ENCODE measurements around the gene KLHL11. TPM values are rescaled to one million over a fixed set of nuclear protein-coding genes. Genes with fewer than 3 reads are reported as not detected.
"Not testable (repeated sequence)": the region's sequence is repeated elsewhere in the genome, so short reads cannot be mapped to it uniquely, and the experiment has no call there.

KLHL11 gene
- total and polyA plus RNA-seq, 9 of the 15 experiments (the other 6 are each of a cell fraction or from before 2014, with no cell fraction given) = 0.20 to 17.0 (median 10.3) TPM

- ChIA-PET CTCF (ENCODE audit: low intra/inter-chr PET ratio) (no interaction called here), POLR2A (interaction anchor here (1.0 to 1.7 kb wide), 3 partner anchors 12 to 832 kb away, joined by 3 to 10 read pairs (median 8); partner anchors contain the start of gene KLHL11)
- Histone ChIP-seq H2AFZ (ENCODE audit: low read depth, low read length) (no peak overlapping the region), H3K27ac (ENCODE audit: extremely low read depth, low read depth, low read length) (no peak overlapping the region), H3K9me3 (replicated peaks; ENCODE audit: control insufficient read depth, insufficient read depth, low read depth, low read length) (no peaks in the 10 kb centered on the region), H3K79me2 (ENCODE audit: control insufficient read depth, insufficient read depth, low read length) (peaks cover 28% of the 10 kb centered on the region), H4K20me1 (replicated peaks; ENCODE audit: control insufficient read depth, insufficient read depth, low read length) (no peaks in the 10 kb centered on the region), H3K4me3 (no peak overlapping the region), H3K27me3 (ENCODE audit: control insufficient read depth in 2 of 2, insufficient read depth in 2 of 2, low read length in 2 of 2) (no peaks in the 10 kb centered on the region), H3K9ac (ENCODE audit: insufficient read depth in 1 of 2, low read depth in 2 of 2, low read length in 2 of 2) (no peak overlapping the region), H3K4me1 (replicated peaks in 1 of 2; ENCODE audit: control insufficient read depth in 2 of 2, insufficient read depth in 2 of 2, low read length in 2 of 2) (no peaks in the 10 kb centered on the region), H3K36me3 (ENCODE audit: control insufficient read depth, insufficient read depth, low read length) (peaks cover 22% of the 10 kb centered on the region; the same call in 2 of the 3 replicates), H3K9me1 (ENCODE audit: control insufficient read depth, insufficient read depth, low read length) (no peaks in the 10 kb centered on the region), H3K4me2 (ENCODE audit: insufficient read depth, low read length) (no peak overlapping the region)
- ATAC-seq (no peak), DNase-seq (ENCODE audit: extremely low read depth in 1 of 4, low spot score in 3 of 4) (no peak), FAIRE-seq (no peak)
- intact Hi-C loops (cut with micrococcal nuclease) (no loop called here), in situ Hi-C loops (cut with MboI) (no loop called here)
- TF ChIP-seq ESRRB (CRISPR knock-in tag; IDR thresholded peaks at IDR 0.05; ENCODE audit: borderline replicate concordance) (no peak), PHF8 (IDR thresholded peaks at IDR 0.05; ENCODE audit: borderline replicate concordance, low read length) (no peak)
- WGBS (ENCODE audit: insufficient coverage, low coverage, missing lambda C conversion rate) = 88% methylated on average over 4 of the region's 4 CpGs
- no TSS peak for BruUV-seq (replicated peaks)
Observed at GRCh38 chr17:41848788-41849187, 16.4 kb downstream of the KLHL11 start.

GRCh38 chr17:41844971-41845370 lies 20.3 kb downstream of the KLHL11 start:
- Histone ChIP-seq H3K4me2 (ENCODE audit: insufficient read depth, low read length) (no peak overlapping the region), H3K27ac (ENCODE audit: extremely low read depth, low read depth, low read length) (no peak overlapping the region), H3K27me3 (ENCODE audit: control insufficient read depth in 2 of 2, insufficient read depth in 2 of 2, low read length in 2 of 2) (no peaks in the 10 kb centered on the region), H2AFZ (ENCODE audit: low read depth, low read length) (no peak overlapping the region), H3K79me2 (ENCODE audit: control insufficient read depth, insufficient read depth, low read length) (peaks cover 8% of the 10 kb centered on the region; the same call in 1 of the 3 replicates), H3K36me3 (ENCODE audit: control insufficient read depth, insufficient read depth, low read length) (no peaks in the 10 kb centered on the region), H3K9ac (ENCODE audit: insufficient read depth in 1 of 2, low read depth in 2 of 2, low read length in 2 of 2) (no peak overlapping the region), H3K4me1 (replicated peaks in 1 of 2; ENCODE audit: control insufficient read depth in 2 of 2, insufficient read depth in 2 of 2, low read length in 2 of 2) (no peaks in the 10 kb centered on the region; a peak in 1 of 5 replicates), H4K20me1 (replicated peaks; ENCODE audit: control insufficient read depth, insufficient read depth, low read length) (no peaks in the 10 kb centered on the region), H3K4me3 (no peak overlapping the region), H3K9me3 (replicated peaks; ENCODE audit: control insufficient read depth, insufficient read depth, low read depth, low read length) (no peaks in the 10 kb centered on the region), H3K9me1 (ENCODE audit: control insufficient read depth, insufficient read depth, low read length) (no peaks in the 10 kb centered on the region)
- no peak for ATAC-seq
- intact Hi-C loops (cut with micrococcal nuclease) (no loop called here), in situ Hi-C loops (cut with MboI) (no loop called here)
- no peak for DNase-seq (ENCODE audit: extremely low read depth in 1 of 4, low spot score in 3 of 4)
- CTCF ChIA-PET (ENCODE audit: low intra/inter-chr PET ratio) = no interaction called here
- BruUV-seq (replicated peaks) = no TSS peak
- TF ChIP-seq TFAM (CRISPR knock-in tag; conservative IDR thresholded peaks at IDR 0.05) (no peak), THAP12 (CRISPR knock-in tag; IDR thresholded peaks at IDR 0.05) (no peak), NR2C1 (IDR thresholded peaks at IDR 0.05) (no peak), NR2C1 (tag; IDR thresholded peaks at IDR 0.05) (no peak), XRCC5 (IDR thresholded peaks at IDR 0.05; ENCODE audit: low read depth, low read length) (no peak)
- WGBS (ENCODE audit: insufficient coverage, low coverage, missing lambda C conversion rate) = 66% methylated on average over 6 of the region's 6 CpGs
- POLR2A ChIA-PET = no interaction called here
- no peak for FAIRE-seq

- CTCF ChIA-PET (ENCODE audit: low intra/inter-chr PET ratio); H3K9me1 ChIP-seq (ENCODE audit: control insufficient read depth, insufficient read depth, low read length); BruUV-seq (replicated peaks); H3K9me3 ChIP-seq (replicated peaks; ENCODE audit: control insufficient read depth, insufficient read depth, low read depth, low read length); H3K27ac ChIP-seq (ENCODE audit: extremely low read depth, low read depth, low read length); H3K9ac ChIP-seq (ENCODE audit: insufficient read depth in 1 of 2, low read depth in 2 of 2, low read length in 2 of 2); FAIRE-seq; intact Hi-C loops (cut with micrococcal nuclease); H2AFZ ChIP-seq (ENCODE audit: low read depth, low read length); H4K20me1 ChIP-seq (replicated peaks; ENCODE audit: control insufficient read depth, insufficient read depth, low read length); H3K79me2 ChIP-seq (ENCODE audit: control insufficient read depth, insufficient read depth, low read length); H3K36me3 ChIP-seq (ENCODE audit: control insufficient read depth, insufficient read depth, low read length); DNase-seq (ENCODE audit: extremely low read depth in 1 of 4, low spot score in 3 of 4); in situ Hi-C loops (cut with MboI); H3K4me2 ChIP-seq (ENCODE audit: insufficient read depth, low read length); H3K4me3 ChIP-seq; ATAC-seq; H3K27me3 ChIP-seq (ENCODE audit: control insufficient read depth in 2 of 2, insufficient read depth in 2 of 2, low read length in 2 of 2); POLR2A ChIA-PET: not testable (repeated sequence)
- 40% methylated on average over 6 of the region's 6 CpGs for WGBS (ENCODE audit: insufficient coverage, low coverage, missing lambda C conversion rate)
- peaks cover 3 to 11% of the 10 kb centered on the region in 2 experiments; a peak in 4 of 5 replicates for H3K4me1 ChIP-seq (replicated peaks in 1 of 2; ENCODE audit: control insufficient read depth in 2 of 2, insufficient read depth in 2 of 2, low read length in 2 of 2)
Observed at GRCh38 chr17:41840781-41841180, 24.4 kb downstream of the KLHL11 start.

All from K562 (cell line).